B cell (primary cell): ENCODE results near the gene BUD13. TPM values are rescaled to one million over a fixed set of nuclear protein-coding genes. Genes with fewer than 3 reads are reported as not detected.

Source experiments
- ATAC-seq: fragments of 200-7000 bp; cut with Tn5 transposase; one replicate; pipeline ENCODE4 v1.10.0; 2021; ENCODE audit warnings: low read depth, mild to moderate bottlenecking, moderate number of reproducible peaks, moderate library complexity
- CTCF ChIA-PET: fragments of 350-600 bp; sonication (Branson Sonifier 250); formaldehyde crosslinking; loops from one replicate; lab custom pipeline; 2021; ENCODE audit warnings: antibody characterized with exemption, inconsistent platforms; lab: Charles Lee
- POLR2A ChIA-PET: fragments of 350-600 bp; sonication (Branson Sonifier 250); formaldehyde crosslinking; loops from one replicate; lab custom pipeline; 2021; ENCODE audit warnings: antibody characterized with exemption; lab: Charles Lee
- DNase-seq: peaks from one replicate; pipeline ENCODE4 v3.0.0; 2013
- H2AFZ ChIP-seq: 2 replicates; pipeline ENCODE4 v1.6.1; 2012; ENCODE audit warnings: mild to moderate bottlenecking, low read depth, low read length; ENCODE audit not compliant: insufficient read depth, poor library complexity, severe bottlenecking
- H3K27ac ChIP-seq, 2 donors: 1 replicate in 1 of 2; 2 replicates in 1 of 2; pipeline ENCODE4 v1.5.1; 2012 to 2013; ENCODE audit warnings: low read length in 2 of 2, mild to moderate bottlenecking in 2 of 2, moderate library complexity in 1 of 2
- H3K27me3 ChIP-seq, 4 experiments: fragments of 200-600 bp in 1 of 4; sonication (generic) in 1 of 4; replicated peaks in 1 of 4; 1 replicate in 2 of 4; 2 replicates in 2 of 4; pipeline versions ENCODE4 v1.6.1 to v1.7.0; 2013 to 2016; ENCODE audit warnings: low read length in 3 of 4, mild to moderate bottlenecking in 2 of 4, mixed read lengths in 1 of 4, moderate library complexity in 1 of 4; ENCODE audit not compliant: insufficient read depth in 4 of 4, control insufficient read depth in 3 of 4; ENCODE audit errors: control extremely low read depth in 1 of 4
- H3K36me3 ChIP-seq, 2 experiments: replicated peaks in 1 of 2; 1 replicate in 1 of 2; 2 replicates in 1 of 2; pipeline versions ENCODE4 v1.6.1 to v1.7.1; 2013; ENCODE audit warnings: low read length in 1 of 2; ENCODE audit not compliant: insufficient read depth in 2 of 2, control insufficient read depth in 1 of 2; ENCODE audit errors: control extremely low read depth in 1 of 2, extremely low read depth in 1 of 2
- H3K4me1 ChIP-seq, 2 donors: fragments of 200-600 bp in 1 of 2; sonication (generic) in 1 of 2; 1 replicate in 1 of 2; 2 replicates in 1 of 2; pipeline versions ENCODE4 v1.5.1 to v1.6.1; 2013 to 2017; ENCODE audit warnings: low read length in 2 of 2; ENCODE audit not compliant: control insufficient read depth in 2 of 2, insufficient read depth in 2 of 2
- H3K4me2 ChIP-seq: replicated peaks from 2 replicates; pipeline ENCODE3; 2012; ENCODE audit warnings: mild to moderate bottlenecking, low read depth, low read length; ENCODE audit not compliant: poor library complexity, severe bottlenecking
- H3K4me3 ChIP-seq, 5 experiments: fragments of 200-600 bp in 1 of 5; sonication (generic) in 1 of 5; 1 replicate in 3 of 5; 2 replicates in 2 of 5; pipeline versions ENCODE4 v1.5.1 to v1.7.0; 2011 to 2016; ENCODE audit warnings: low read length in 4 of 5, mild to moderate bottlenecking in 4 of 5, low read depth in 2 of 5, control low read depth in 1 of 5, moderate library complexity in 1 of 5; ENCODE audit not compliant: insufficient read depth in 1 of 5; ENCODE audit errors: control extremely low read depth in 1 of 5, extremely low read depth in 1 of 5
- H3K79me2 ChIP-seq: fragments of 200-600 bp; sonication (generic); one replicate; pipeline ENCODE4 v1.6.0; 2016; ENCODE audit warnings: low read length; ENCODE audit not compliant: control insufficient read depth, insufficient read depth
- H3K9ac ChIP-seq: fragments of 200-600 bp; sonication (generic); 2 replicates; pipeline ENCODE4 v1.6.1; 2017; ENCODE audit warnings: mild to moderate bottlenecking, low read length, moderate library complexity
- H3K9me3 ChIP-seq, 3 donors: one replicate each; pipeline versions ENCODE4 v1.6.1 to v1.7.1; 2013; ENCODE audit warnings: low read length in 2 of 3; ENCODE audit not compliant: control insufficient read depth in 2 of 3, insufficient read depth in 1 of 3; ENCODE audit errors: control extremely low read depth in 1 of 3
- H4K20me1 ChIP-seq: 2 replicates; pipeline ENCODE4 v1.6.0; 2012; ENCODE audit warnings: mild to moderate bottlenecking, low read length; ENCODE audit not compliant: insufficient read depth, control insufficient read depth, poor library complexity, severe bottlenecking
- H3K27ac Mint-ChIP-seq: one replicate; pipeline ENCODE4 v1.8.0; 2021; ENCODE audit warnings: mixed read lengths
- H3K27me3 Mint-ChIP-seq: one replicate; pipeline ENCODE4 v1.8.0; 2021; ENCODE audit warnings: mixed read lengths
- H3K4me1 Mint-ChIP-seq: one replicate; pipeline ENCODE4 v1.8.0; 2021; ENCODE audit warnings: mixed read lengths
- H3K4me3 Mint-ChIP-seq: one replicate; pipeline ENCODE4 v1.8.0; 2021; ENCODE audit warnings: mixed read lengths
- H3K9me3 Mint-ChIP-seq: one replicate; pipeline ENCODE4 v1.8.0; 2022; ENCODE audit warnings: mixed read lengths; ENCODE audit not compliant: insufficient read depth
- EZH2 ChIP-seq: IDR thresholded peaks from 2 replicates; pipeline ENCODE4 v1.6.1; 2012; ENCODE audit warnings: borderline replicate concordance, low read depth, mild to moderate bottlenecking, moderate library complexity, low read length; ENCODE audit not compliant: insufficient read depth, poor library complexity, severe bottlenecking
- WGBS: methylation state at CpG from one replicate; pipeline ENCODE4 v1.1.5; 2013; ENCODE audit warnings: missing lambda C conversion rate; ENCODE audit not compliant: insufficient coverage; 5-methylcytosine and 5-hydroxymethylcytosine counted together
- intact Hi-C: fragments of 100-400 bp; cut with micrococcal nuclease; formaldehyde crosslinking; loops from one replicate; pipeline ENCODE4 v1.10.0; 2022
- polyA plus RNA-seq: library from polyadenylated mRNA; depleted of rRNA; stranded (reverse); fragments of >200 nt; gene quantifications from 2 replicates; pipeline ENCODE4 v1.2.3, GENCODE V29; 2012
- total RNA-seq, 2 donors: library from RNA; stranded (reverse); fragments of 120-200 nt in 1 of 2; gene quantifications; 1 replicate in 1 of 2; 2 replicates in 1 of 2; pipeline versions ENCODE4 v1.2.3 to v1.2.4, GENCODE V29; 2013 to 2022
- TF ChIP-seq, protein P1 (sequence below): fragments of 200-600 bp; IDR thresholded peaks from one replicate; pipeline ENCODE4 v1.8.0; 2022; ENCODE audit warnings: antibody characterized with exemption, mild to moderate bottlenecking

The BUD13 gene
- total and polyA plus RNA-seq, 2 donors (not counting 1 experiment from before 2014, with no cell fraction given), result 14.1 to 24.2 TPM

DNA sequence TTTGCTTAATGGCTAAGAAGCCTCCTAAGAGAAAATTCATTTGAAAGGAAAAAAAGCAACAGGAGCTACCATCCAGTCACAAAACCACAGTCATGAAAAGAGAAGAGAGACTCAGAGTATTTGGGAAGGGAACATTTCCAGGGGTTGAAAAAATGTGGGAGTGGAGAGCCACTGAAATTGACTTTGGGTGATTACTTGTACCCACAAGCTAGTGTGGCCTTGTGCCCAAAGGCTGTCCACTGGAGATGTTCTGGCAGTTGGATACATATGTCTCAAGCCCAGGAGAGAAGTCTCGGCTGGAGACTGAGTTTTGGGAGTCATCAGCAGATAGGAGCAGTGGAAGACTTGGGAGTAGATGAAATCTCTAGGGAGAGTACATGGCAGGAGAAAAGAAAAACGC is 22.1 kb upstream of the BUD13 start:
- Histone ChIP-seq H3K9ac (no peak overlapping the region), H3K27ac (no peak overlapping the region), H3K4me3 (no peak overlapping the region), H3K36me3 (no peaks in the 10 kb centered on the region), H3K9me3 (no peaks in the 10 kb centered on the region), H2AFZ (no peak overlapping the region), H3K4me2 (no peak overlapping the region), H4K20me1 (no peaks in the 10 kb centered on the region), H3K27me3 (peaks cover 0 to 10% (median 2%) of the 10 kb centered on the region in 4 experiments), H3K4me1 (peaks cover 6 to 9% of the 10 kb centered on the region in 2 donors), H3K79me2 (no peaks in the 10 kb centered on the region)
- H3K27ac Mint-ChIP-seq, result no peak overlapping the region
- DNase-seq, result no peak
- H3K4me1 Mint-ChIP-seq, result peaks cover 5% of the 10 kb centered on the region
- H3K27me3 Mint-ChIP-seq, result peaks cover 27% of the 10 kb centered on the region
- no peak overlapping the region for H3K4me3 Mint-ChIP-seq
- no peaks in the 10 kb centered on the region for H3K9me3 Mint-ChIP-seq
- POLR2A ChIA-PET, result no interaction called here
- ATAC-seq, result no peak
- intact Hi-C loops, result loop anchor here (10.0 kb wide), 1 partner anchor 80 kb away; no protein-coding TSS in a partner anchor
- CTCF ChIA-PET, result interaction anchor here (1.6 kb wide), 1 partner anchor 304 kb away, joined by 4 read pairs; no protein-coding TSS in a partner anchor
- 95% methylated on average over 2 of the region's 2 CpGs for WGBS
- TF ChIP-seq, protein P1, sequence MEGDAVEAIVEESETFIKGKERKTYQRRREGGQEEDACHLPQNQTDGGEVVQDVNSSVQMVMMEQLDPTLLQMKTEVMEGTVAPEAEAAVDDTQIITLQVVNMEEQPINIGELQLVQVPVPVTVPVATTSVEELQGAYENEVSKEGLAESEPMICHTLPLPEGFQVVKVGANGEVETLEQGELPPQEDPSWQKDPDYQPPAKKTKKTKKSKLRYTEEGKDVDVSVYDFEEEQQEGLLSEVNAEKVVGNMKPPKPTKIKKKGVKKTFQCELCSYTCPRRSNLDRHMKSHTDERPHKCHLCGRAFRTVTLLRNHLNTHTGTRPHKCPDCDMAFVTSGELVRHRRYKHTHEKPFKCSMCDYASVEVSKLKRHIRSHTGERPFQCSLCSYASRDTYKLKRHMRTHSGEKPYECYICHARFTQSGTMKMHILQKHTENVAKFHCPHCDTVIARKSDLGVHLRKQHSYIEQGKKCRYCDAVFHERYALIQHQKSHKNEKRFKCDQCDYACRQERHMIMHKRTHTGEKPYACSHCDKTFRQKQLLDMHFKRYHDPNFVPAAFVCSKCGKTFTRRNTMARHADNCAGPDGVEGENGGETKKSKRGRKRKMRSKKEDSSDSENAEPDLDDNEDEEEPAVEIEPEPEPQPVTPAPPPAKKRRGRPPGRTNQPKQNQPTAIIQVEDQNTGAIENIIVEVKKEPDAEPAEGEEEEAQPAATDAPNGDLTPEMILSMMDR, result no peak
- TF ChIP-seq EZH2, result no peak

DNA sequence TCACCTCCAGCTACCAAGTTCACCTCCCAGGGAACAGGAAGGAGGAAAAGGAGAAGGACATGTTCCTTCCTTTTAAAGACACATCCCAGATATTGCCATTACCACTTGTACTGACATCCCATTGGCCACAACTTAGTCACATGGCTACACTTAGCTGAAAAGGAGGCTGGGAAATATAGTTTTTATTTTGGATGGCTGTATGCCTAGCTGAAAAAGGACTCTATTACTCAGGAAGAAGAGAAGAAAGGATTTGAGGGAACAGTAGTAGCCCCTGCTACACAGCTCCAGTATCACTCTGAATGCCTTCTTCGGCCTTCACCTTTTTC is 20.9 kb upstream of the BUD13 start:
- ChIA-PET POLR2A (interaction anchor here (0.6 kb wide), 1 partner anchor 312 kb away, joined by 4 read pairs; no protein-coding TSS in a partner anchor), CTCF (interaction anchor here (1.6 to 7.1 kb wide), 2 partner anchors 305 to 312 kb away, joined by 4 to 80 read pairs; no protein-coding TSS in a partner anchor)
- H3K27me3 Mint-ChIP-seq, result peaks cover 18% of the 10 kb centered on the region
- WGBS, result no CpG with 5 or more reads among the region's 1 CpG
- H3K4me1 Mint-ChIP-seq, result peaks cover 7% of the 10 kb centered on the region
- Histone ChIP-seq H3K27ac (no peak overlapping the region), H3K79me2 (no peaks in the 10 kb centered on the region), H3K4me2 (no peak overlapping the region), H3K9me3 (no peaks in the 10 kb centered on the region), H3K9ac (no peak overlapping the region), H3K4me3 (no peak overlapping the region), H2AFZ (no peak overlapping the region), H4K20me1 (no peaks in the 10 kb centered on the region), H3K27me3 (peaks cover 0 to 10% (median 0%) of the 10 kb centered on the region in 4 experiments), H3K36me3 (no peaks in the 10 kb centered on the region), H3K4me1 (peaks cover 6 to 9% of the 10 kb centered on the region in 2 donors)
- ATAC-seq (no peak), DNase-seq (no peak)
- intact Hi-C loops, result loop anchor here (10.0 kb wide), 1 partner anchor 81 kb away; no protein-coding TSS in a partner anchor
- H3K9me3 Mint-ChIP-seq, result no peaks in the 10 kb centered on the region
- TF ChIP-seq EZH2, result no peak
- TF ChIP-seq, protein P1, result no peak
- no peak overlapping the region for H3K4me3 Mint-ChIP-seq
- no peak overlapping the region for H3K27ac Mint-ChIP-seq
